ENCODE measurements around the gene ERBB3. TPM values are rescaled to one million over a fixed set of nuclear protein-coding genes. Genes with fewer than 3 reads are reported as not detected.
A peak's percentile ranks its signal among the peaks of the same experiment; 100 is the strongest.

The ERBB3 gene
- total and polyA plus RNA-seq, 9 donors = 0.72 to 20.6 (median 3.3) TPM

- intact Hi-C loops (cut with DNase I) = no loop called here
- Histone ChIP-seq H3K4me1 (ENCODE audit: insufficient read depth) (peaks cover 12% of the 10 kb centered on the region), H3K27me3 (no peaks in the 10 kb centered on the region), H3K4me3 (peak within 1 kb of the TSS; percentile 54), H3K9me3 (no peaks in the 10 kb centered on the region), H3K36me3 (no peaks in the 10 kb centered on the region), H3K27ac (peak within 1 kb of the TSS; percentile 37 to 74)
- DNase-seq = peak; percentile 89 to 95 (median 92)
- WGBS, 3 donors = 0 to 1% (median 0%) methylated on average over 32 to 37 of the region's 37 CpGs
- TF ChIP-seq EP300 (IDR thresholded peaks at IDR 0.05) = no peak
- no peak for TF ChIP-seq POLR2A (IDR thresholded peaks at IDR 0.05)
- no peak for TF ChIP-seq CTCF (IDR thresholded peaks at IDR 0.05)
These were observed 72.3 kb downstream of the ERBB3 start, which contains the start of gene MYL6B for GRCh38 chr12:56152132-56152755. Gene MYL6B, plus strand, starts transcription at chr12:56152587. Its CDS starts 1,332 bp downstream, at chr12:56153919.

Other genes with a start within 250 kb of the ERBB3 start
- 10 to 100 TPM in 6 of 7 donors, 1 to 10 TPM in 1; 3.6 to 42.7 (median 23.3) TPM for gene MMP19, start 237.2 kb upstream of the ERBB3 start, total RNA-seq
- 10 to 100 TPM; 11.3 to 23.3 TPM for gene MMP19, start 237.2 kb upstream of the ERBB3 start, polyA plus RNA-seq
- 10 to 100 TPM; 18.9 to 25.7 (median 21.7) TPM for gene PYM1, start 152.3 kb upstream of the ERBB3 start, total RNA-seq
- 10 to 100 TPM; 22.5 to 25.2 TPM for gene PYM1, start 152.3 kb upstream of the ERBB3 start, polyA plus RNA-seq
- 10 to 100 TPM; 13.3 to 50.1 (median 26.0) TPM for gene DGKA, start 149.0 kb upstream of the ERBB3 start, total RNA-seq
- 10 to 100 TPM; 15.7 to 40.4 TPM for gene DGKA, start 149.0 kb upstream of the ERBB3 start, polyA plus RNA-seq
- gene PMEL, start 114.1 kb upstream of the ERBB3 start, total RNA-seq = 10 to 100 TPM in 1 of 7 donors, 1 to 10 TPM in 6; 2.0 to 11.5 (median 3.7) TPM
- gene PMEL, start 114.1 kb upstream of the ERBB3 start, polyA plus RNA-seq = 1 to 10 TPM; 2.0 to 2.7 TPM
- 10 to 100 TPM; 18.3 to 33.9 (median 31.3) TPM for gene CDK2, start 113.3 kb upstream of the ERBB3 start, total RNA-seq
- gene CDK2, start 113.3 kb upstream of the ERBB3 start, polyA plus RNA-seq = 10 to 100 TPM; 21.7 to 21.8 TPM
- 100 to 1,000 TPM in 5 of 7 donors, 10 to 100 TPM in 2; 60.4 to 136 (median 117) TPM for gene RAB5B, start 106.1 kb upstream of the ERBB3 start, total RNA-seq
- 100 to 1,000 TPM in 1 of 2 donors, 10 to 100 TPM in 1; 81.7 to 217 TPM for gene RAB5B, start 106.1 kb upstream of the ERBB3 start, polyA plus RNA-seq
- 10 to 100 TPM; 22.1 to 39.4 (median 31.9) TPM for gene SUOX, start 82.9 kb upstream of the ERBB3 start, total RNA-seq
- 10 to 100 TPM; 18.0 to 34.2 TPM for gene SUOX, start 82.9 kb upstream of the ERBB3 start, polyA plus RNA-seq
- gene IKZF4, start 59.1 kb upstream of the ERBB3 start, total RNA-seq = 10 to 100 TPM in 5 of 7 donors, 1 to 10 TPM in 2; 4.0 to 33.2 (median 20.0) TPM
- 10 to 100 TPM in 1 of 2 donors, 1 to 10 TPM in 1; 6.2 to 12.5 TPM for gene IKZF4, start 59.1 kb upstream of the ERBB3 start, polyA plus RNA-seq
- gene RPS26, start 38.2 kb upstream of the ERBB3 start, total RNA-seq = 1,000 to 10,000 TPM in 1 of 7 donors, 100 to 1,000 TPM in 2, 10 to 100 TPM in 4; 16.2 to 2,562 (median 59.7) TPM
- gene RPS26, start 38.2 kb upstream of the ERBB3 start, polyA plus RNA-seq = 1,000 to 10,000 TPM in 1 of 2 donors, 100 to 1,000 TPM in 1; 198 to 1,468 TPM
- 10 to 100 TPM; 65.6 to 86.2 (median 77.0) TPM for gene PA2G4, start 24.4 kb downstream of the ERBB3 start, total RNA-seq
- 100 to 1,000 TPM in 1 of 2 donors, 10 to 100 TPM in 1; 86.5 to 219 TPM for gene PA2G4, start 24.4 kb downstream of the ERBB3 start, polyA plus RNA-seq
- gene RPL41, start 36.5 kb downstream of the ERBB3 start, total RNA-seq = 1,000 to 10,000 TPM; 6,021 to 8,245 (median 6,510) TPM
- over 10,000 TPM; 11,306 to 11,451 TPM for gene RPL41, start 36.5 kb downstream of the ERBB3 start, polyA plus RNA-seq
- gene ZC3H10, start 38.1 kb downstream of the ERBB3 start, total RNA-seq = 10 to 100 TPM in 4 of 7 donors, 1 to 10 TPM in 3; 1.8 to 14.7 (median 10.7) TPM
- 1 to 10 TPM; 4.4 to 5.2 TPM for gene ZC3H10, start 38.1 kb downstream of the ERBB3 start, polyA plus RNA-seq
- 100 to 1,000 TPM in 3 of 7 donors, 10 to 100 TPM in 4; 80.3 to 139 (median 97.3) TPM for gene ESYT1, start 48.1 kb downstream of the ERBB3 start, total RNA-seq
- gene ESYT1, start 48.1 kb downstream of the ERBB3 start, polyA plus RNA-seq = 100 to 1,000 TPM in 1 of 2 donors, 10 to 100 TPM in 1; 62.3 to 102 TPM
- 10 to 100 TPM; 65.9 to 99.2 (median 73.4) TPM for gene MYL6B, start 72.4 kb downstream of the ERBB3 start, total RNA-seq
- 10 to 100 TPM; 32.8 to 77.3 TPM for gene MYL6B, start 72.4 kb downstream of the ERBB3 start, polyA plus RNA-seq
- 1,000 to 10,000 TPM in 5 of 7 donors, 100 to 1,000 TPM in 2; 782 to 1,485 (median 1,329) TPM for gene MYL6, start 78.2 kb downstream of the ERBB3 start, total RNA-seq
- 1,000 to 10,000 TPM; 1,579 to 3,375 TPM for gene MYL6, start 78.2 kb downstream of the ERBB3 start, polyA plus RNA-seq
- gene SMARCC2, start 109.3 kb downstream of the ERBB3 start, total RNA-seq = 100 to 1,000 TPM in 5 of 7 donors, 10 to 100 TPM in 2; 57.9 to 172 (median 117) TPM
- 100 to 1,000 TPM in 1 of 2 donors, 10 to 100 TPM in 1; 66.4 to 139 TPM for gene SMARCC2, start 109.3 kb downstream of the ERBB3 start, polyA plus RNA-seq
- 10 to 100 TPM; 34.1 to 55.6 (median 40.6) TPM for gene RNF41, start 141.8 kb downstream of the ERBB3 start, total RNA-seq
- gene RNF41, start 141.8 kb downstream of the ERBB3 start, polyA plus RNA-seq = 10 to 100 TPM; 29.4 to 45.1 TPM
- 10 to 100 TPM; 19.8 to 43.7 (median 28.9) TPM for gene NABP2, start 144.2 kb downstream of the ERBB3 start, total RNA-seq
- gene NABP2, start 144.2 kb downstream of the ERBB3 start, polyA plus RNA-seq = 10 to 100 TPM; 25.0 to 37.5 TPM
- gene SLC39A5, start 149.9 kb downstream of the ERBB3 start, total RNA-seq = under 1 TPM; 0.25 to 0.85 (median 0.69) TPM
- under 1 TPM in 1 of 2 donors, not detected in 1; 0.28 TPM for gene SLC39A5, start 149.9 kb downstream of the ERBB3 start, polyA plus RNA-seq
- 10 to 100 TPM in 5 of 7 donors, 1 to 10 TPM in 2; 9.1 to 37.7 (median 28.9) TPM for gene ANKRD52, start 178.2 kb downstream of the ERBB3 start, total RNA-seq
- gene ANKRD52, start 178.2 kb downstream of the ERBB3 start, polyA plus RNA-seq = 10 to 100 TPM; 10.5 to 26.2 TPM
- 10 to 100 TPM; 11.3 to 31.1 (median 14.9) TPM for gene COQ10A, start 186.8 kb downstream of the ERBB3 start, total RNA-seq
- 10 to 100 TPM; 13.8 to 20.5 TPM for gene COQ10A, start 186.8 kb downstream of the ERBB3 start, polyA plus RNA-seq
- gene CS, start 220.2 kb downstream of the ERBB3 start, total RNA-seq = 100 to 1,000 TPM in 5 of 7 donors, 10 to 100 TPM in 2; 49.6 to 155 (median 137) TPM
- 100 to 1,000 TPM in 1 of 2 donors, 10 to 100 TPM in 1; 48.9 to 237 TPM for gene CS, start 220.2 kb downstream of the ERBB3 start, polyA plus RNA-seq
- gene CNPY2, start 235.8 kb downstream of the ERBB3 start, total RNA-seq = 100 to 1,000 TPM in 2 of 7 donors, 10 to 100 TPM in 5; 58.9 to 112 (median 84.9) TPM
- gene CNPY2, start 235.8 kb downstream of the ERBB3 start, polyA plus RNA-seq = 100 to 1,000 TPM; 107 to 134 TPM